ENCODE measurements around the gene BLOC1S3.

The BLOC1S3 gene

DNA sequence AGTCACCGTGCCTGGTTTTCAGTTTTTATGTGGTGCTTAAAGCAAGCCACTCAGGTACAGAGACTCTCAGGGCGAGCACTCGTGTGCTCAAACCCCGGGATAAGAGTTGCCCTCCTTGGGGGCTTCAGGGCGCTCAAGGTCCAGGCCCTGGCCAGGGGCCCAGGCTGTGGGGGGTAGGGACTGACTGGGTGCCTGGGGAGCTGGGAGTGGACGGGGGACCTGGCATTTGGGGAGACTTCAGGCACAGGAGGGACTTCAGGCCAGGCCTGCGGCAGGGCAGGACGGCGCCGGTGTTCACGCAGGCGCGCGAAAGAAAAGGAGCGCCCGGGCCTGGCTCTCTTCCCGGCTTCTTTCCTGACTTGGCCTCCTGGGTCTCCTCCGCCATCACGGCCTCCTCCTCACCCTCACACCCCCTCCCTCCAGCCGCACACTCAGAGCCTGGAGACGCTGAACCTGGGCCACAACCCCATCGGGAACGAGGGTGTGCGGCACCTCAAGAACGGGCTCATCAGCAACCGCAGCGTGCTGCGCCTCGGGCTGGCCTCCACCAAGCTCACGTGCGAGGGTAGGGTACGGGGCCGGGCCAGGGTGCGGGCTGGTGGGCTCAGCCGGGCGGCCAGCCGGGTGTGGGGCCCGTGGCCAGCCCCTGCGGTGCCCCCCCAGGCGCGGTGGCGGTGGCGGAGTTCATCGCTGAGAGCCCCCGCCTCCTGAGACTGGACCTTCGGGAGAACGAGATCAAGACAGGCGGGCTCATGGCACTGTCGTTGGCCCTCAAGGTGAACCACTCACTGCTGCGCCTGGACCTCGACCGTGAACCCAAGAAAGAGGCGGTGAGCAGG, 33.9 kb upstream of the BLOC1S3 start:
- no peaks in the 10 kb centered on the region for H3F3A ChIP-seq (ENCODE audit: insufficient read depth, low read length)
- no peak overlapping the region for H3K4me2 ChIP-seq (ENCODE audit: low read length)
- no peaks in the 10 kb centered on the region for H3K9me2 ChIP-seq (ENCODE audit: low read depth, low read length)
- H3K4me1 ChIP-seq (ENCODE audit: insufficient read depth, low read length, severe bottlenecking): no peaks in the 10 kb centered on the region
- H3K79me2 ChIP-seq (ENCODE audit: insufficient read depth, low read length): no peaks in the 10 kb centered on the region
- no peaks in the 10 kb centered on the region for H3K27me3 ChIP-seq (ENCODE audit: insufficient read depth, low read length)
- no peak overlapping the region for H2AFZ ChIP-seq (ENCODE audit: low read length)
- no peaks in the 10 kb centered on the region for H3K9me3 ChIP-seq (ENCODE audit: low read length)
- peaks cover 38% of the 10 kb centered on the region for H3K36me3 ChIP-seq (ENCODE audit: insufficient read depth, low read length)
- H3K27ac ChIP-seq (ENCODE audit: low read depth, low read length, poor library complexity, severe bottlenecking): no peak overlapping the region
- no peak overlapping the region for H3K4me3 ChIP-seq (ENCODE audit: low read depth, low read length, poor library complexity, severe bottlenecking)
- no peak overlapping the region for H3K9ac ChIP-seq (ENCODE audit: low read length)
- TF ChIP-seq EZH2 (IDR thresholded peaks at IDR 0.05; ENCODE audit: borderline replicate concordance, low read length): no peak
- no peaks in the 10 kb centered on the region for H4K20me1 ChIP-seq (ENCODE audit: insufficient read depth, low read length)

DNA sequence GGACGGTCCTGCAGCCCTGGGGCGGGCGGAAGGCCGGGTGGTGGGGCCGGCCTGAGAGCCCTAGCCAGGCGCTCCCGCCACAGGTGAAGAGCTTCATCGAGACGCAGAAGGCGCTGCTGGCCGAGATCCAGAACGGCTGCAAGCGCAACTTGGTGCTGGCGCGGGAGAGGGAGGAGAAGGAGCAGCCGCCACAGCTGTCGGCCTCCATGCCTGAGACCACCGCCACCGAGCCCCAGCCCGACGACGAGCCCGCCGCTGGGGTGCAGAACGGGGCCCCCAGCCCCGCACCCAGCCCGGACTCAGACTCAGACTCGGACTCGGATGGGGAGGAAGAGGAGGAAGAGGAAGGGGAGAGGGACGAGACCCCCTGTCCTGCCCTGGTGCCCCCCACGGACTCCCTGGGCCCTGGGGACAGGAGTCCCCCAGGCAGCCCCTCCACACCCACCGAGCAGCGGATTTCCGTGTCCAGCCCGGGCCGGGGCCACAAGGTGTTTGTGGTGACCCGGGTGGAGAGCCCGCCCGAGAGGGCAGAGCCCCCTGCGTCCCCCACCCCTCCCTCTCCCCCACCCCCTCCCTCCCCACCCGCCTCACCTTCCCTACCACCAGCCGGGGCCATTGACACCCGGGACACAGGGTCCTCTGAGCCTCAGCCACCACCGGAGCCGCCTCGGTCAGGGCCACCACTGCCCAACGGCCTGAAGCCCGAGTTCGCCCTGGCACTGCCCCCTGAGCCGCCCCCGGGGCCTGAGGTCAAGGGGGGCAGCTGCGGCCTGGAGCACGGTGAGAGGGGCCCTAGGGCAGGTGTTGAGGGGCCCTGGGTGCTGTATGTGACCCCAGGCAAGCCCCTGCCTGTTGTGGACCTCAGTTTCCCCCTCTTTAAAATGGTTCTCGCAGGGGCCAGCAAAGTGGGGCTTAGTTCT, 33.1 kb upstream of the BLOC1S3 start:
- H3K4me2 ChIP-seq (ENCODE audit: low read length): no peak overlapping the region
- H3K9me3 ChIP-seq (ENCODE audit: low read length): no peaks in the 10 kb centered on the region
- H3K79me2 ChIP-seq (ENCODE audit: insufficient read depth, low read length): no peaks in the 10 kb centered on the region
- no peak overlapping the region for H3K4me3 ChIP-seq (ENCODE audit: low read depth, low read length, poor library complexity, severe bottlenecking)
- H3K9me2 ChIP-seq (ENCODE audit: low read depth, low read length): no peaks in the 10 kb centered on the region
- H3K36me3 ChIP-seq (ENCODE audit: insufficient read depth, low read length): peaks cover 38% of the 10 kb centered on the region
- H3K9ac ChIP-seq (ENCODE audit: low read length): no peak overlapping the region
- no peak overlapping the region for H2AFZ ChIP-seq (ENCODE audit: low read length)
- no peaks in the 10 kb centered on the region for H3F3A ChIP-seq (ENCODE audit: insufficient read depth, low read length)
- no peaks in the 10 kb centered on the region for H4K20me1 ChIP-seq (ENCODE audit: insufficient read depth, low read length)
- TF ChIP-seq, protein P1, sequence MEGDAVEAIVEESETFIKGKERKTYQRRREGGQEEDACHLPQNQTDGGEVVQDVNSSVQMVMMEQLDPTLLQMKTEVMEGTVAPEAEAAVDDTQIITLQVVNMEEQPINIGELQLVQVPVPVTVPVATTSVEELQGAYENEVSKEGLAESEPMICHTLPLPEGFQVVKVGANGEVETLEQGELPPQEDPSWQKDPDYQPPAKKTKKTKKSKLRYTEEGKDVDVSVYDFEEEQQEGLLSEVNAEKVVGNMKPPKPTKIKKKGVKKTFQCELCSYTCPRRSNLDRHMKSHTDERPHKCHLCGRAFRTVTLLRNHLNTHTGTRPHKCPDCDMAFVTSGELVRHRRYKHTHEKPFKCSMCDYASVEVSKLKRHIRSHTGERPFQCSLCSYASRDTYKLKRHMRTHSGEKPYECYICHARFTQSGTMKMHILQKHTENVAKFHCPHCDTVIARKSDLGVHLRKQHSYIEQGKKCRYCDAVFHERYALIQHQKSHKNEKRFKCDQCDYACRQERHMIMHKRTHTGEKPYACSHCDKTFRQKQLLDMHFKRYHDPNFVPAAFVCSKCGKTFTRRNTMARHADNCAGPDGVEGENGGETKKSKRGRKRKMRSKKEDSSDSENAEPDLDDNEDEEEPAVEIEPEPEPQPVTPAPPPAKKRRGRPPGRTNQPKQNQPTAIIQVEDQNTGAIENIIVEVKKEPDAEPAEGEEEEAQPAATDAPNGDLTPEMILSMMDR (IDR thresholded peaks at IDR 0.05; ENCODE audit: low read length): no peak
- TF ChIP-seq EZH2 (IDR thresholded peaks at IDR 0.05; ENCODE audit: borderline replicate concordance, low read length): no peak
- H3K27ac ChIP-seq (ENCODE audit: low read depth, low read length, poor library complexity, severe bottlenecking): no peak overlapping the region
- H3K4me1 ChIP-seq (ENCODE audit: insufficient read depth, low read length, severe bottlenecking): no peaks in the 10 kb centered on the region
- no peaks in the 10 kb centered on the region for H3K27me3 ChIP-seq (ENCODE audit: insufficient read depth, low read length)

DNA sequence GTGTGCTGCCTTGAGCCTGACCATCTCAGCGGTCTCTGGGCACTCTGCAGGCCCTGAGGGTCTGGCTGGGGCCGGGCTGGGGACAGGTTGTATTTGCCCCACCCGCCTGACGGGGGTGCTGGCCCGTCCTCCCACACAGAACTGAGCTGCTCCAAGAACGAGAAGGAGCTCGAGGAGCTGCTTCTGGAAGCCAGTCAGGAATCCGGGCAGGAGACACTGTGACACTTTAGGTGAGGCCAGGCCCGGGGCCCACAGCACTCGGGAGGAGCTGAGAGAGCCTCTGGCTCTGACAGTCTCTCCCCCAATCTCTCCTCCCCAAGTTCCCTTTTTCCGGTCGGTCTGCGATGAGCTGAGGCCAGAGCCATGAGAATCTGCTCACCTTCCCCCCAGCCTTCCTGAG, 32.3 kb upstream of the BLOC1S3 start:
- H2AFZ ChIP-seq (ENCODE audit: low read length): no peak overlapping the region
- no peak overlapping the region for H3K9ac ChIP-seq (ENCODE audit: low read length)
- no peaks in the 10 kb centered on the region for H3K27me3 ChIP-seq (ENCODE audit: insufficient read depth, low read length)
- no peak overlapping the region for H3K4me2 ChIP-seq (ENCODE audit: low read length)
- H3K79me2 ChIP-seq (ENCODE audit: insufficient read depth, low read length): no peaks in the 10 kb centered on the region
- H3K36me3 ChIP-seq (ENCODE audit: insufficient read depth, low read length): peaks cover 36% of the 10 kb centered on the region
- no peaks in the 10 kb centered on the region for H3K4me1 ChIP-seq (ENCODE audit: insufficient read depth, low read length, severe bottlenecking)
- H4K20me1 ChIP-seq (ENCODE audit: insufficient read depth, low read length): no peaks in the 10 kb centered on the region
- H3K9me2 ChIP-seq (ENCODE audit: low read depth, low read length): no peaks in the 10 kb centered on the region
- no peak for TF ChIP-seq EZH2 (IDR thresholded peaks at IDR 0.05; ENCODE audit: borderline replicate concordance, low read length)
- TF ChIP-seq, protein P1 (IDR thresholded peaks at IDR 0.05; ENCODE audit: low read length): no peak
- no peaks in the 10 kb centered on the region for H3K9me3 ChIP-seq (ENCODE audit: low read length)
- H3F3A ChIP-seq (ENCODE audit: insufficient read depth, low read length): no peaks in the 10 kb centered on the region
- no peak overlapping the region for H3K4me3 ChIP-seq (ENCODE audit: low read depth, low read length, poor library complexity, severe bottlenecking)
- H3K27ac ChIP-seq (ENCODE audit: low read depth, low read length, poor library complexity, severe bottlenecking): no peak overlapping the region

Data from OCI-LY1 (cell line).